Naive B cell (primary cell): ENCODE data around the gene C1QTNF1. TPM values are rescaled to one million over a fixed set of nuclear protein-coding genes. Genes with fewer than 3 reads are reported as not detected.
"Not testable (repeated sequence)": the region's sequence is repeated elsewhere in the genome, so short reads cannot be mapped to it uniquely, and the experiment has no call there.

Experiments used
- ATAC-seq, 2 donors: fragments of 150-1000 bp; cut with Tn5 transposase; 2 replicates each; pipeline ENCODE4 v1.10.0; 2021; ENCODE audit warnings: low read depth in 2 of 2, mild to moderate bottlenecking in 2 of 2, moderate library complexity in 2 of 2
- DNase-seq: peaks from one replicate; pipeline ENCODE4 v3.0.0; 2022
- H3K27ac Mint-ChIP-seq, 6 donors: one replicate each; pipeline ENCODE4 v1.8.0; 2020 to 2022; ENCODE audit warnings: mild to moderate bottlenecking in 6 of 6, mixed read lengths in 6 of 6, moderate library complexity in 5 of 6, inconsistent platforms in 2 of 6
- H3K27me3 Mint-ChIP-seq, 3 donors: one replicate each; pipeline ENCODE4 v1.8.0; 2021 to 2022; ENCODE audit warnings: mixed read lengths in 3 of 3, mild to moderate bottlenecking in 1 of 3
- H3K36me3 Mint-ChIP-seq, 2 donors: one replicate each; pipeline ENCODE4 v1.8.0; 2020 to 2022; ENCODE audit warnings: mixed read lengths in 2 of 2, inconsistent platforms in 1 of 2, mild to moderate bottlenecking in 1 of 2
- H3K4me1 Mint-ChIP-seq, 3 donors: one replicate each; pipeline ENCODE4 v1.8.0; 2020 to 2022; ENCODE audit warnings: mixed read lengths in 3 of 3, inconsistent platforms in 1 of 3, mild to moderate bottlenecking in 1 of 3, moderate library complexity in 1 of 3
- H3K4me3 Mint-ChIP-seq, 8 donors: one replicate each; pipeline ENCODE4 v1.8.0; 2020 to 2022; ENCODE audit warnings: mild to moderate bottlenecking in 8 of 8, mixed read lengths in 8 of 8, moderate library complexity in 8 of 8, inconsistent platforms in 2 of 8
- H3K9me3 Mint-ChIP-seq, 7 donors: one replicate each; pipeline ENCODE4 v1.8.0; 2020 to 2022; ENCODE audit warnings: mixed read lengths in 7 of 7, mild to moderate bottlenecking in 5 of 7, inconsistent platforms in 2 of 7, moderate library complexity in 1 of 7
- polyA plus RNA-seq, 6 donors: library from polyadenylated mRNA; unstranded; fragments of 300-500 nt; fragmentation: Illumina TruSeq; gene quantifications; one replicate each; pipeline ENCODE4 v1.2.3, GENCODE V29; 2021; ENCODE audit warnings: low read depth in 6 of 6

Gene C1QTNF1
- polyA plus RNA-seq, 6 donors from 2014 or later = not detected

- Mint-ChIP-seq H3K4me3 (no peak overlapping the region), H3K27me3 (peaks cover 44 to 89% (median 72%) of the 10 kb centered on the region in 3 donors), H3K4me1 (peaks cover 5 to 10% (median 6%) of the 10 kb centered on the region in 3 donors), H3K27ac (no peak overlapping the region), H3K9me3 (no peaks in the 10 kb centered on the region), H3K36me3 (no peaks in the 10 kb centered on the region)
- DNase-seq (no peak), ATAC-seq (no peak)
Measured at GRCh38 chr17:79028496-79029326, 4.7 kb downstream of the C1QTNF1 start.

GRCh38 chr17:79029327-79030009, 5.5 kb downstream of the C1QTNF1 start:
- ATAC-seq = no peak
- no peaks in the 10 kb centered on the region for H3K9me3 Mint-ChIP-seq
- no peak overlapping the region for H3K4me3 Mint-ChIP-seq
- no peak for DNase-seq
- H3K27ac Mint-ChIP-seq = no peak overlapping the region
- H3K36me3 Mint-ChIP-seq = no peaks in the 10 kb centered on the region
- peaks cover 0 to 4% (median 3%) of the 10 kb centered on the region in 3 donors for H3K4me1 Mint-ChIP-seq
- peaks cover 40 to 86% (median 64%) of the 10 kb centered on the region in 3 donors for H3K27me3 Mint-ChIP-seq

- not testable (repeated sequence) for ATAC-seq, H3K9me3 Mint-ChIP-seq, DNase-seq, H3K4me1 Mint-ChIP-seq, H3K36me3 Mint-ChIP-seq, H3K4me3 Mint-ChIP-seq
- peak overlapping the region in 1 of 6 donors; percentile 72 for H3K27ac Mint-ChIP-seq
- H3K27me3 Mint-ChIP-seq = peaks cover 31 to 74% (median 54%) of the 10 kb centered on the region in 3 donors
Measured at GRCh38 chr17:79030636-79031035, 6.7 kb downstream of the C1QTNF1 start.

- peak overlapping the region in 2 of 6 donors; percentile 18 to 82 for H3K27ac Mint-ChIP-seq
- no peaks in the 10 kb centered on the region for H3K36me3 Mint-ChIP-seq
- H3K4me1 Mint-ChIP-seq = no peaks in the 10 kb centered on the region
- H3K27me3 Mint-ChIP-seq = peaks cover 21 to 59% (median 42%) of the 10 kb centered on the region in 3 donors
- no peak overlapping the region for H3K4me3 Mint-ChIP-seq
- ATAC-seq (no peak), DNase-seq (no peak)
- no peaks in the 10 kb centered on the region for H3K9me3 Mint-ChIP-seq
Measured at GRCh38 chr17:79031996-79032875, 8.3 kb downstream of the C1QTNF1 start.

- peaks cover 20 to 50% (median 33%) of the 10 kb centered on the region in 3 donors for H3K27me3 Mint-ChIP-seq
- no peaks in the 10 kb centered on the region for H3K4me1 Mint-ChIP-seq
- H3K36me3 Mint-ChIP-seq = no peaks in the 10 kb centered on the region
- H3K27ac Mint-ChIP-seq = peak overlapping the region in 1 of 6 donors; percentile 75
- no peak overlapping the region for H3K4me3 Mint-ChIP-seq
- DNase-seq = no peak
- H3K9me3 Mint-ChIP-seq = no peaks in the 10 kb centered on the region
- ATAC-seq = no peak
Measured at GRCh38 chr17:79033046-79033616, 9.2 kb downstream of the C1QTNF1 start.

- ATAC-seq (no peak), DNase-seq (no peak)
- no peaks in the 10 kb centered on the region for H3K36me3 Mint-ChIP-seq
- H3K27ac Mint-ChIP-seq = no peak overlapping the region
- H3K4me1 Mint-ChIP-seq = no peaks in the 10 kb centered on the region
- peaks cover 14 to 43% (median 32%) of the 10 kb centered on the region in 3 donors for H3K27me3 Mint-ChIP-seq
- H3K4me3 Mint-ChIP-seq = no peak overlapping the region
- no peaks in the 10 kb centered on the region for H3K9me3 Mint-ChIP-seq
Measured at GRCh38 chr17:79033741-79034501, 10.0 kb downstream of the C1QTNF1 start.

- H3K4me3 Mint-ChIP-seq = no peak overlapping the region
- H3K27ac Mint-ChIP-seq = peak overlapping the region in 1 of 6 donors; percentile 10
- no peaks in the 10 kb centered on the region for H3K36me3 Mint-ChIP-seq
- H3K9me3 Mint-ChIP-seq = no peaks in the 10 kb centered on the region
- H3K27me3 Mint-ChIP-seq = peaks cover 6 to 38% (median 27%) of the 10 kb centered on the region in 3 donors
- DNase-seq = no peak
- no peak for ATAC-seq
- no peaks in the 10 kb centered on the region for H3K4me1 Mint-ChIP-seq
Measured at GRCh38 chr17:79034931-79035485, 11.0 kb downstream of the C1QTNF1 start.

GRCh38 chr17:79035686-79036085, 11.7 kb downstream of the C1QTNF1 start:
- no peak overlapping the region for H3K4me3 Mint-ChIP-seq
- H3K4me1 Mint-ChIP-seq = no peaks in the 10 kb centered on the region
- H3K36me3 Mint-ChIP-seq = no peaks in the 10 kb centered on the region
- H3K27me3 Mint-ChIP-seq = peaks cover 4 to 33% (median 20%) of the 10 kb centered on the region in 3 donors
- peak overlapping the region in 1 of 6 donors; percentile 38 for H3K27ac Mint-ChIP-seq
- no peaks in the 10 kb centered on the region for H3K9me3 Mint-ChIP-seq
- ATAC-seq (no peak), DNase-seq (no peak)

- Mint-ChIP-seq H3K27ac (no peak overlapping the region), H3K4me1 (no peaks in the 10 kb centered on the region), H3K4me3 (no peak overlapping the region), H3K27me3 (peaks cover 4 to 28% (median 15%) of the 10 kb centered on the region in 3 donors), H3K9me3 (no peaks in the 10 kb centered on the region), H3K36me3 (no peaks in the 10 kb centered on the region)
- ATAC-seq = no peak
- DNase-seq = no peak
Measured at GRCh38 chr17:79036181-79036580, 12.2 kb downstream of the C1QTNF1 start.

- DNase-seq (no peak), ATAC-seq (no peak)
- Mint-ChIP-seq H3K27ac (no peak overlapping the region), H3K4me3 (no peak overlapping the region), H3K4me1 (no peaks in the 10 kb centered on the region), H3K36me3 (no peaks in the 10 kb centered on the region), H3K9me3 (no peaks in the 10 kb centered on the region), H3K27me3 (peaks cover 4 to 24% (median 11%) of the 10 kb centered on the region in 3 donors)
Measured at GRCh38 chr17:79036596-79036995, 12.6 kb downstream of the C1QTNF1 start.

GRCh38 chr17:79038545-79039135, 14.7 kb downstream of the C1QTNF1 start:
- Mint-ChIP-seq H3K9me3 (no peaks in the 10 kb centered on the region), H3K36me3 (no peaks in the 10 kb centered on the region), H3K27ac (no peak overlapping the region), H3K27me3 (peaks cover 6 to 10% (median 8%) of the 10 kb centered on the region in 3 donors), H3K4me3 (peak overlapping the region in 1 of 8 donors; percentile 66), H3K4me1 (peaks cover 0 to 6% (median 0%) of the 10 kb centered on the region in 3 donors)
- DNase-seq (no peak), ATAC-seq (peak in 1 of 2 donors; percentile 35)

GRCh38 chr17:79039171-79039570, 15.2 kb downstream of the C1QTNF1 start:
- Mint-ChIP-seq H3K27ac (peak overlapping the region in 1 of 6 donors; percentile 14), H3K4me3 (no peak overlapping the region), H3K9me3 (no peaks in the 10 kb centered on the region), H3K27me3 (peaks cover 6 to 11% (median 9%) of the 10 kb centered on the region in 3 donors), H3K4me1 (peaks cover 0 to 6% (median 0%) of the 10 kb centered on the region in 3 donors), H3K36me3 (no peaks in the 10 kb centered on the region)
- ATAC-seq = no peak
- DNase-seq = no peak
